Tibial artery (tissue), 4 donors: ENCODE measurements around the gene ZNF737.
"Not testable (repeated sequence)": the region's sequence is repeated elsewhere in the genome, so short reads cannot be mapped to it uniquely, and the experiment has no call there.

ENCODE experiments used
- DNase-seq, 2 donors: peaks; one replicate each; pipeline ENCODE4 v3.0.0-alpha.2; 2019
- H3K27ac ChIP-seq, 2 donors: fragments of 200-600 bp; sonication (generic) in 1 of 2; 1 replicate in 1 of 2; 2 replicates in 1 of 2; pipeline ENCODE4 v1.5.1; 2018 to 2019; ENCODE audit warnings: mild to moderate bottlenecking in 1 of 2
- H3K27me3 ChIP-seq, 2 donors: fragments of 200-600 bp; sonication (generic) in 1 of 2; one replicate each; pipeline versions ENCODE4 v1.5.1 to v1.6.0; 2016 to 2019
- H3K36me3 ChIP-seq, 3 donors: fragments of 200-600 bp; sonication (generic) in 2 of 3; one replicate each; pipeline ENCODE4 v1.5.1; 2016 to 2019; ENCODE audit warnings: mild to moderate bottlenecking in 2 of 3
- H3K4me1 ChIP-seq, 4 donors: fragments of 200-600 bp; sonication (generic) in 2 of 4; 1 replicate in 3 of 4; 2 replicates in 1 of 4; pipeline ENCODE4 v1.5.1; 2016 to 2019
- H3K4me3 ChIP-seq, 2 donors: fragments of 200-600 bp; sonication (generic) in 1 of 2; 1 replicate in 1 of 2; 2 replicates in 1 of 2; pipeline ENCODE4 v1.5.1; 2018 to 2019; ENCODE audit warnings: mild to moderate bottlenecking in 2 of 2
- H3K9me3 ChIP-seq, 3 donors: fragments of 200-600 bp; sonication (generic) in 1 of 3; one replicate each; pipeline ENCODE4 v1.5.1; 2016 to 2019
- intact Hi-C: fragments of 100-400 bp; cut with DNase I; formaldehyde crosslinking; loops from one replicate; pipeline ENCODE4 v1.15.0; 2023; ENCODE audit warnings: low total_unique reads
- TF ChIP-seq, protein P1 (sequence below), 2 experiments: fragments of 200-600 bp in 1 of 2; fragments of 450-650 bp in 1 of 2; IDR thresholded peaks; one replicate each; pipeline ENCODE4 v1.5.1; 2017 to 2019; ENCODE audit warnings: antibody characterized with exemption in 2 of 2, mild to moderate bottlenecking in 1 of 2, moderate library complexity in 1 of 2

The ZNF737 gene

DNA sequence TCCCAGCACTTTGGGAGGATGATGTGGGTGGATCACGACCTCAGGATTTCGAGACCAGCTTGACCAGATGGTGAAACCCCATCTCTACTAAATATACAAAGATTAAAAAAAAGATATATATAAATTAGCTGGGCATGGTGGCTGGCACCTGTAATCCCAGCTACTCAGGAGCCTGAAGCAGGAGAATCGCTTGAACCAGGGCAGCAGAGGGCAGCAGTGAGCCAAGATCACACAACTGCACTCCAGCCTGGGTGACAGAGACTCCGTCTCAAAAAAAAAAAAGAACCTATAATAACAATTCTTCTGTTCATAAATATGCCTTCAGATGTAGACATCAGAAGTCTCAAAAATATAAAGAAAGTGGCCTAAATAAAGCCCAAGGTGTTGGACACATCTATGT lies 7.6 kb downstream of the ZNF737 start:
- Histone ChIP-seq H3K36me3 (peaks cover 24 to 74% (median 57%) of the 10 kb centered on the region in 3 donors), H3K9me3 (peaks cover 2 to 68% (median 18%) of the 10 kb centered on the region in 3 donors), H3K4me3 (no peak overlapping the region), H3K27ac (no peak overlapping the region), H3K4me1 (no peaks in the 10 kb centered on the region), H3K27me3 (no peaks in the 10 kb centered on the region)
- TF ChIP-seq, protein P1, sequence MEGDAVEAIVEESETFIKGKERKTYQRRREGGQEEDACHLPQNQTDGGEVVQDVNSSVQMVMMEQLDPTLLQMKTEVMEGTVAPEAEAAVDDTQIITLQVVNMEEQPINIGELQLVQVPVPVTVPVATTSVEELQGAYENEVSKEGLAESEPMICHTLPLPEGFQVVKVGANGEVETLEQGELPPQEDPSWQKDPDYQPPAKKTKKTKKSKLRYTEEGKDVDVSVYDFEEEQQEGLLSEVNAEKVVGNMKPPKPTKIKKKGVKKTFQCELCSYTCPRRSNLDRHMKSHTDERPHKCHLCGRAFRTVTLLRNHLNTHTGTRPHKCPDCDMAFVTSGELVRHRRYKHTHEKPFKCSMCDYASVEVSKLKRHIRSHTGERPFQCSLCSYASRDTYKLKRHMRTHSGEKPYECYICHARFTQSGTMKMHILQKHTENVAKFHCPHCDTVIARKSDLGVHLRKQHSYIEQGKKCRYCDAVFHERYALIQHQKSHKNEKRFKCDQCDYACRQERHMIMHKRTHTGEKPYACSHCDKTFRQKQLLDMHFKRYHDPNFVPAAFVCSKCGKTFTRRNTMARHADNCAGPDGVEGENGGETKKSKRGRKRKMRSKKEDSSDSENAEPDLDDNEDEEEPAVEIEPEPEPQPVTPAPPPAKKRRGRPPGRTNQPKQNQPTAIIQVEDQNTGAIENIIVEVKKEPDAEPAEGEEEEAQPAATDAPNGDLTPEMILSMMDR (IDR thresholded peaks at IDR 0.05), result no peak
- DNase-seq, result no peak
- intact Hi-C loops, result no loop called here

DNA sequence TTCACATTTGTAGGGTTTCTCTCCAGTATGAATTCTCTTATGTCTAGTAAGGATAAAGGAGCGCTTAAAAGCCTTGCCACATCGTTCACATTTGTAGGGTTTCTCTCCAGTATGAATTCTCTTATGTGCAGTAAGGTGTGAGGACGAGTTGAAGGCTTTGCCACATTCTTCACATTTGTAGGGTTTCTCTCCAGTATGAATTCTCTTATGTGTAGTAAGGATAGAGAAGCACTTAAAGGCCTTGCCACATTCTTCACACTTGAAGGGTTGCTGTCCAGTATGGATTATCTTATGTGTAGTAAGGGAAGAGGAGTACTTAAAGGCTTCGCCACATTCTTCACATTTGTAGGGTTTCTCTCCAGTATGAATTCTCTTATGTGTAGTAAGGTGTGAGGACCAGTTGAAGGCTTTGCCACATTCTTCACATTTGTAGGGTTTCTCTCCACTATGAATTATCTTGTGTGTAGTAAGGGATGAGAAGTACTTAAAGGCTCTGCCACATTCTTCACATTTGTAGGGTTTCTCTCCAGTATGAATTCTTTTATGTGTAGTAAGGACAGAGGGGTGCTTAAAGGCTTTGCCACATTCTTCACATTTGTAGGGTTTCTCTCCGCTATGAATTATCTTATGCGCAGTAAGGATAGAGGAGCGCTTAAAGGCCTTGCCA lies 20.8 kb downstream of the ZNF737 start:
- H3K4me1 ChIP-seq, intact Hi-C loops, H3K27ac ChIP-seq, H3K4me3 ChIP-seq, H3K27me3 ChIP-seq, DNase-seq: not testable (repeated sequence)
- peaks cover 47 to 100% (median 91%) of the 10 kb centered on the region in 3 donors for H3K9me3 ChIP-seq
- H3K36me3 ChIP-seq, result peaks cover 85 to 98% (median 91%) of the 10 kb centered on the region in 3 donors

DNA sequence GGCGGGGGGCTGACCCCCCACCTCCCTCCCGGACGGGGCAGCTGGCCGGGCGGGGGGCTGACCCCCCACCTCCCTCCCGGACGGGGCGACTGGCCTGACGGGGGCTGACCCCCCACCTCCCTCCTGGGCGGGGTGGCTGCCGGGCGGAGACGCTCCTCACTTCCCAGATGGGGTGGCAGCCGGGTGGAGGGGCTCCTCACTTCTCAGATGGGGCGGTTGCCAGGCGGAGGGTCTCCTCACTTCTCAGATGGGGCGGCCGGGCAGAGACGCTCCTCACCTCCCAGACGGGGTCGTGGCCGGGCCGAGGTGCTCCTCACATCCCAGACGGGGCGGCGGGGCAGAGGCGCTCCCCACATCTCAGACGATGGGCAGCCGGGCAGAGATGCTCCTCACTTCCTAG lies 35.3 kb downstream of the ZNF737 start:
- peaks cover 28 to 39% (median 31%) of the 10 kb centered on the region in 3 donors for H3K36me3 ChIP-seq
- H3K27me3 ChIP-seq, H3K4me3 ChIP-seq, DNase-seq, H3K4me1 ChIP-seq, intact Hi-C loops, H3K27ac ChIP-seq: not testable (repeated sequence)
- H3K9me3 ChIP-seq, result peaks cover 0 to 68% (median 16%) of the 10 kb centered on the region in 3 donors

DNA sequence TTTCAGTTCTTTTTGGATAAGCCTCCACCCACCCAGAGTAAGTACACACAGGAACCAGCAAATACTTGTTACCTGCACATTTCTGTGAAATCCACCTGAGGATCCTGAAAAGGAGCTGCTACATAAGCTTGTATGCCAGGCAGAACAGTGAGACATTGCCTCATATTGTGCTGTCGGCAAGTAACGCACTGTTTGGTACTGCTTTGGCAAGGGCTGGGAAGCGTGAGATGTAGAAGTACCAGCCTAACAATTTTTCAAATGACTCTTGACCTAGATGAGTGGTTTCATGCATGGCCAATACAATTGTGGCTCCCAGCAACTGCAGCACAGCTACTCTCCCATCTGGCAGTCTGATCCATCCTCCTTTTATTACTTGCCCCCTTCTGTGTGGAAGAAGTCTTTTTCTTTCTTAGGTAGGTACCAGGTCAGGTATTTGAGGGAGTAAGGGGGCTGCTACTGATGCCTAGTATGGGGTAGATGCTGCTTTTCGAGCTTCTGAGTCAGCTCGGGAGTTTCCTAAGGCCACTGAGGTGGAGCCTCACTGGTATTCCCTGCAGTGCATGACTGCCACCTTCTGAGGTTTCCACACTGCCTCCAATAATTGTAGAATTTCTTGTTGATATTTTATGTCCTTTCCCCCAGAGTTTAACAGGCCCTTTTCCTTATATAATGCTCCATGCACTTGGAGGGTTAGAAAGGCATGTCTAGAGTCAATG lies 52.2 kb downstream of the ZNF737 start:
- Histone ChIP-seq H3K9me3 (peaks cover 0 to 19% (median 3%) of the 10 kb centered on the region in 3 donors), H3K4me3 (no peak overlapping the region), H3K27me3 (no peaks in the 10 kb centered on the region), H3K36me3 (no peaks in the 10 kb centered on the region), H3K27ac (no peak overlapping the region), H3K4me1 (no peaks in the 10 kb centered on the region)
- TF ChIP-seq, protein P1 (IDR thresholded peaks at IDR 0.05), result no peak
- no peak for DNase-seq
- intact Hi-C loops, result no loop called here

DNA sequence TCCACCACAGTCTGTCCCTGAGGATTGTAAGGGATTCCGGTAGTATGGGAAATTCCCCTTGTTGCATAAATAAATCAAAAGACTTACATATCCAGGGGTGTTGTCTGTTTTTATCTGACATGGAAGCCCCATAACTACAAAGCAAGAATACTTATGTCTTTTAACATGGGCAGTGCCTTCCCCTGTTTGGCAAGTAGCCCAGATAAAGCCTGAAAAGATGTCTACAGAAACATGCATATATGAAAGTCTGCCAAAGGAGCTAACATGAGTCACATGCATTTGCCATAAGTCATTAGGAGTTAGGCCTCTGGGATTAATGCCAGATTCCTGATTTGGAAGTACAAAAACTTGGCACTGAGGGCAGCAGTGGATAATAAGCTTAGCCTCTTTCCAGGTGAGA lies 62.1 kb downstream of the ZNF737 start:
- no peak for DNase-seq
- H3K4me3 ChIP-seq, result no peak overlapping the region
- intact Hi-C loops, result no loop called here
- H3K27me3 ChIP-seq, result no peaks in the 10 kb centered on the region
- peaks cover 0 to 18% (median 0%) of the 10 kb centered on the region in 3 donors for H3K9me3 ChIP-seq
- H3K4me1 ChIP-seq, result no peaks in the 10 kb centered on the region
- H3K36me3 ChIP-seq, result no peaks in the 10 kb centered on the region
- no peak overlapping the region for H3K27ac ChIP-seq
- TF ChIP-seq, protein P1 (IDR thresholded peaks at IDR 0.05), result no peak
